GM12878 (cell line): Measurements from ENCODE around the gene ASF1B. TPM values are rescaled to one million over a fixed set of nuclear protein-coding genes. Genes with fewer than 3 reads are reported as not detected.
A peak's percentile ranks its signal among the peaks of the same experiment; 100 is the strongest.

Experiments used
- ASH2L ChIP-seq: fragments of 300-600, 200-600 bp; sonication (generic); IDR thresholded peaks from 2 replicates; pipeline ENCODE4 v1.6.1; 2017; ENCODE audit warnings: low read depth, mild to moderate bottlenecking, borderline replicate concordance
- BHLHE40 ChIP-seq, 2 experiments: fragments of 450-650 bp in 1 of 2; IDR thresholded peaks; 2 replicates each; pipeline ENCODE4 v1.6.1; 2011 to 2017; ENCODE audit warnings: low read depth in 2 of 2, borderline replicate concordance in 1 of 2, improper control_type of control experiment in 1 of 2, low read length in 1 of 2, mild to moderate bottlenecking in 1 of 2
- CBFB ChIP-seq: IDR thresholded peaks from 2 replicates; pipeline ENCODE4 v1.6.1; 2016; ENCODE audit warnings: antibody characterized with exemption, low read depth
- GATAD2B ChIP-seq: fragments of 450-650 bp; conservative IDR thresholded peaks from 2 replicates; pipeline ENCODE4 v1.6.1; 2017; ENCODE audit warnings: low read depth, mild to moderate bottlenecking, moderate library complexity
- JUNB ChIP-seq: IDR thresholded peaks from 2 replicates; pipeline ENCODE4 v1.6.1; 2016; ENCODE audit warnings: antibody characterized with exemption, mild to moderate bottlenecking
- NFYA ChIP-seq: IDR thresholded peaks from 2 replicates; pipeline ENCODE4 v1.6.1; 2011; ENCODE audit warnings: low read depth, mild to moderate bottlenecking, low read length, improper control_type of control experiment, borderline replicate concordance
- NFYB ChIP-seq: IDR thresholded peaks from 2 replicates; pipeline ENCODE4 v1.6.1; 2011; ENCODE audit warnings: low read depth, mild to moderate bottlenecking, low read length, improper control_type of control experiment, moderate library complexity; ENCODE audit not compliant: insufficient read depth
- RAD51 ChIP-seq: fragments of 450-650 bp; IDR thresholded peaks from 2 replicates; pipeline ENCODE4 v1.6.1; 2016; ENCODE audit warnings: moderate library complexity, mild to moderate bottlenecking, inconsistent platforms
- RUNX3 ChIP-seq: IDR thresholded peaks from 2 replicates; pipeline ENCODE4 v1.6.1; 2012; ENCODE audit warnings: low read length, inconsistent platforms
- SIN3A ChIP-seq: IDR thresholded peaks from 2 replicates; pipeline ENCODE4 v1.6.1; 2012; ENCODE audit warnings: low read depth, low read length, improper control_type of control experiment
- SIX5 ChIP-seq: IDR thresholded peaks from 2 replicates; pipeline ENCODE4 v1.6.1; 2011; ENCODE audit warnings: mild to moderate bottlenecking, low read depth, low read length, moderate library complexity; ENCODE audit not compliant: severe bottlenecking
- SMC3 ChIP-seq: IDR thresholded peaks from 2 replicates; pipeline ENCODE4 v1.6.1; 2011; ENCODE audit warnings: low read length, improper control_type of control experiment, borderline replicate concordance
- TCF7 ChIP-seq: IDR thresholded peaks from 2 replicates; pipeline ENCODE4 v1.6.1; 2014; ENCODE audit warnings: antibody characterized with exemption, borderline replicate concordance
- ZSCAN29 ChIP-seq: fragments of 450-650 bp; IDR thresholded peaks from 2 replicates; pipeline ENCODE4 v1.6.1; 2017; ENCODE audit warnings: mild to moderate bottlenecking, moderate library complexity
- ZZZ3 ChIP-seq: IDR thresholded peaks from 2 replicates; pipeline ENCODE4 v1.6.1; 2011; ENCODE audit warnings: low read depth; ENCODE audit not compliant: control insufficient read depth, insufficient read length
- polyA plus RNA-seq, 11 experiments: library from polyadenylated mRNA; depleted of rRNA in 4 of 11; unstranded in 6 of 11; stranded (reverse) in 5 of 11; fragments of >200 nt; fragmentation: Nextera tagmentation in 4 of 11; fragmentation: Illumina TruSeq in 1 of 11; extraction: Ambion mirVana in 4 of 11; extraction: Trizol in 1 of 11; gene quantifications; 1 replicate in 1 of 11; 2 replicates in 10 of 11; pipeline versions ENCODE4 v1.2.1 to v1.2.3, GENCODE V29; 2011 to 2016; ENCODE audit warnings: inconsistent platforms in 2 of 11, missing spikeins in 2 of 11, low read depth in 1 of 11
- total RNA-seq, 4 experiments: library from RNA; depleted of rRNA in 3 of 4; stranded (reverse); fragments of >200 nt in 3 of 4; fragmentation: Illumina TruSeq in 1 of 4; extraction: Trizol in 1 of 4; gene quantifications; 2 replicates each; pipeline versions ENCODE4 v1.2.1 to v1.2.3, GENCODE V29; 2013 to 2021
- TF ChIP-seq, protein P1 (sequence below): fragments of 450-650 bp; IDR thresholded peaks from 2 replicates; pipeline ENCODE4 v1.6.1; 2016; ENCODE audit warnings: mild to moderate bottlenecking
- TF ChIP-seq, protein P2 (sequence below): fragments of 450-650 bp; IDR thresholded peaks from 2 replicates; pipeline ENCODE4 v1.6.1; 2017; ENCODE audit warnings: mild to moderate bottlenecking, low read depth, inconsistent platforms; ENCODE audit not compliant: poor library complexity, severe bottlenecking
- TF ChIP-seq, protein P3 (sequence below): IDR thresholded peaks from 2 replicates; pipeline ENCODE4 v1.6.1; 2012; ENCODE audit warnings: mild to moderate bottlenecking, low read depth, low read length
- TF ChIP-seq, protein P4 (sequence below): fragments of 150-350 bp; IDR thresholded peaks from 2 replicates; pipeline ENCODE4 v1.6.1; 2014; ENCODE audit warnings: mild to moderate bottlenecking, low read depth, low read length
- TF ChIP-seq, protein P5 (sequence below): fragments of 450-650 bp; IDR thresholded peaks from 2 replicates; pipeline ENCODE4 v1.6.1; 2016; ENCODE audit warnings: mild to moderate bottlenecking

Gene ASF1B
- total and polyA plus RNA-seq, 10 of the 15 experiments (the other 5 are each of a cell fraction or from before 2014, with no cell fraction given), result 10.4 to 217 (median 90.2) TPM

DNA sequence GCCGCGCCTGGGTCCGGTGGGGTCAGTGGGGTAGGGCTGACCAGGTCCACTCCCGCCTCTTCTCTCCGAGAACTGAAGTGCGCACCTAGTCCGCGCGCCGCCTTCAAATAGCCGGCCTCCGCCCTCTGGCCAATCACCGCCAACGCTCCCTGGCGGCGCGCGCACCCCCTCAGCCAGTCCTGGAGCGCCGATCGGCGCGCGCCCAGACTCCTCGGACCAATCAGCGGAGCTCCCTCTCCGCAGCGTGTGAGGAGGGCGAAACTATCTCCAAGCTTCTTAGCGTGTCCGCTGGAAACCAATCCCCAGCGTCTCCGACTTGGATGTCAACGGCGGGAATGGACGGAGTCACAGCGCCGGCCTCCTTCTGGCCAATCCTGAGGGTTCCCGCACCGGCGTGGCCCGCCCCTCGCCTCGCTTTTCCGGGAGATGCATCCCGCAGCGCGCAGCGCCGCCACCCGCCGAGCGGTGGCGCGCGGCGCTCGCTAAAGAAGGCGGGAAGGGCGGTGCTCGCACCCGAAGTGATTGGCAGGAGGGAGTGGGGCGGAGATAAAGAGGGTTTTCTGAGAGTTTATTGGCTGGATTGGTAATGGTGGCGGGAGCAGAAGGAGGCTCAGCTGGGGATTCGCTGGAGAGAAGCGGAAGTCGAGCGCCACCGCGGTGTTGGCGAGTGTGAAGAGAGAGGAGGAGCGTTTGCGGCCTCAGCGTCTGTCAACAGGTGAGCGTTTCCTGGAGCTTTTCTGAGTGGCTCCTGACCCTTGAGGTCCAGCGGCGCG, at the start of gene ASF1B (continued):
- TF ChIP-seq CBFB (no peak), JUNB (no peak), NFYB (peak; percentile 83), RUNX3 (peak; percentile 31), ASH2L (no peak), GATAD2B (peak; percentile 74), ZZZ3 (no peak), BHLHE40 (IDR thresholded peaks at IDR 0.05; ENCODE audit: borderline replicate concordance in 1 of 2, low read depth in 2 of 2, low read length in 1 of 2) (peak; percentile 47 to 60; a peak in 2 of 4 replicates), ZSCAN29 (no peak), SIN3A (peak; percentile 99), TCF7 (no peak), NFYA (peak; percentile 22; the same call in 1 of the 2 replicates), SIX5 (no peak), RAD51 (no peak), SMC3 (peak; percentile 60)
- TF ChIP-seq, protein P1, sequence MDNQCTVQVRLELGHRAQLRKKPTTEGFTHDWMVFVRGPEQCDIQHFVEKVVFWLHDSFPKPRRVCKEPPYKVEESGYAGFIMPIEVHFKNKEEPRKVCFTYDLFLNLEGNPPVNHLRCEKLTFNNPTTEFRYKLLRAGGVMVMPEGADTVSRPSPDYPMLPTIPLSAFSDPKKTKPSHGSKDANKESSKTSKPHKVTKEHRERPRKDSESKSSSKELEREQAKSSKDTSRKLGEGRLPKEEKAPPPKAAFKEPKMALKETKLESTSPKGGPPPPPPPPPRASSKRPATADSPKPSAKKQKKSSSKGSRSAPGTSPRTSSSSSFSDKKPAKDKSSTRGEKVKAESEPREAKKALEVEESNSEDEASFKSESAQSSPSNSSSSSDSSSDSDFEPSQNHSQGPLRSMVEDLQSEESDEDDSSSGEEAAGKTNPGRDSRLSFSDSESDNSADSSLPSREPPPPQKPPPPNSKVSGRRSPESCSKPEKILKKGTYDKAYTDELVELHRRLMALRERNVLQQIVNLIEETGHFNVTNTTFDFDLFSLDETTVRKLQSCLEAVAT, result no peak
- TF ChIP-seq, protein P2, sequence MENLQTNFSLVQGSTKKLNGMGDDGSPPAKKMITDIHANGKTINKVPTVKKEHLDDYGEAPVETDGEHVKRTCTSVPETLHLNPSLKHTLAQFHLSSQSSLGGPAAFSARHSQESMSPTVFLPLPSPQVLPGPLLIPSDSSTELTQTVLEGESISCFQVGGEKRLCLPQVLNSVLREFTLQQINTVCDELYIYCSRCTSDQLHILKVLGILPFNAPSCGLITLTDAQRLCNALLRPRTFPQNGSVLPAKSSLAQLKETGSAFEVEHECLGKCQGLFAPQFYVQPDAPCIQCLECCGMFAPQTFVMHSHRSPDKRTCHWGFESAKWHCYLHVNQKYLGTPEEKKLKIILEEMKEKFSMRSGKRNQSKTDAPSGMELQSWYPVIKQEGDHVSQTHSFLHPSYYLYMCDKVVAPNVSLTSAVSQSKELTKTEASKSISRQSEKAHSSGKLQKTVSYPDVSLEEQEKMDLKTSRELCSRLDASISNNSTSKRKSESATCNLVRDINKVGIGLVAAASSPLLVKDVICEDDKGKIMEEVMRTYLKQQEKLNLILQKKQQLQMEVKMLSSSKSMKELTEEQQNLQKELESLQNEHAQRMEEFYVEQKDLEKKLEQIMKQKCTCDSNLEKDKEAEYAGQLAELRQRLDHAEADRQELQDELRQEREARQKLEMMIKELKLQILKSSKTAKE, result no peak
- TF ChIP-seq, protein P3, sequence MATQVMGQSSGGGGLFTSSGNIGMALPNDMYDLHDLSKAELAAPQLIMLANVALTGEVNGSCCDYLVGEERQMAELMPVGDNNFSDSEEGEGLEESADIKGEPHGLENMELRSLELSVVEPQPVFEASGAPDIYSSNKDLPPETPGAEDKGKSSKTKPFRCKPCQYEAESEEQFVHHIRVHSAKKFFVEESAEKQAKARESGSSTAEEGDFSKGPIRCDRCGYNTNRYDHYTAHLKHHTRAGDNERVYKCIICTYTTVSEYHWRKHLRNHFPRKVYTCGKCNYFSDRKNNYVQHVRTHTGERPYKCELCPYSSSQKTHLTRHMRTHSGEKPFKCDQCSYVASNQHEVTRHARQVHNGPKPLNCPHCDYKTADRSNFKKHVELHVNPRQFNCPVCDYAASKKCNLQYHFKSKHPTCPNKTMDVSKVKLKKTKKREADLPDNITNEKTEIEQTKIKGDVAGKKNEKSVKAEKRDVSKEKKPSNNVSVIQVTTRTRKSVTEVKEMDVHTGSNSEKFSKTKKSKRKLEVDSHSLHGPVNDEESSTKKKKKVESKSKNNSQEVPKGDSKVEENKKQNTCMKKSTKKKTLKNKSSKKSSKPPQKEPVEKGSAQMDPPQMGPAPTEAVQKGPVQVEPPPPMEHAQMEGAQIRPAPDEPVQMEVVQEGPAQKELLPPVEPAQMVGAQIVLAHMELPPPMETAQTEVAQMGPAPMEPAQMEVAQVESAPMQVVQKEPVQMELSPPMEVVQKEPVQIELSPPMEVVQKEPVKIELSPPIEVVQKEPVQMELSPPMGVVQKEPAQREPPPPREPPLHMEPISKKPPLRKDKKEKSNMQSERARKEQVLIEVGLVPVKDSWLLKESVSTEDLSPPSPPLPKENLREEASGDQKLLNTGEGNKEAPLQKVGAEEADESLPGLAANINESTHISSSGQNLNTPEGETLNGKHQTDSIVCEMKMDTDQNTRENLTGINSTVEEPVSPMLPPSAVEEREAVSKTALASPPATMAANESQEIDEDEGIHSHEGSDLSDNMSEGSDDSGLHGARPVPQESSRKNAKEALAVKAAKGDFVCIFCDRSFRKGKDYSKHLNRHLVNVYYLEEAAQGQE, result no peak
- TF ChIP-seq, protein P4, sequence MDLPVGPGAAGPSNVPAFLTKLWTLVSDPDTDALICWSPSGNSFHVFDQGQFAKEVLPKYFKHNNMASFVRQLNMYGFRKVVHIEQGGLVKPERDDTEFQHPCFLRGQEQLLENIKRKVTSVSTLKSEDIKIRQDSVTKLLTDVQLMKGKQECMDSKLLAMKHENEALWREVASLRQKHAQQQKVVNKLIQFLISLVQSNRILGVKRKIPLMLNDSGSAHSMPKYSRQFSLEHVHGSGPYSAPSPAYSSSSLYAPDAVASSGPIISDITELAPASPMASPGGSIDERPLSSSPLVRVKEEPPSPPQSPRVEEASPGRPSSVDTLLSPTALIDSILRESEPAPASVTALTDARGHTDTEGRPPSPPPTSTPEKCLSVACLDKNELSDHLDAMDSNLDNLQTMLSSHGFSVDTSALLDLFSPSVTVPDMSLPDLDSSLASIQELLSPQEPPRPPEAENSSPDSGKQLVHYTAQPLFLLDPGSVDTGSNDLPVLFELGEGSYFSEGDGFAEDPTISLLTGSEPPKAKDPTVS, result no peak
- TF ChIP-seq, protein P5, sequence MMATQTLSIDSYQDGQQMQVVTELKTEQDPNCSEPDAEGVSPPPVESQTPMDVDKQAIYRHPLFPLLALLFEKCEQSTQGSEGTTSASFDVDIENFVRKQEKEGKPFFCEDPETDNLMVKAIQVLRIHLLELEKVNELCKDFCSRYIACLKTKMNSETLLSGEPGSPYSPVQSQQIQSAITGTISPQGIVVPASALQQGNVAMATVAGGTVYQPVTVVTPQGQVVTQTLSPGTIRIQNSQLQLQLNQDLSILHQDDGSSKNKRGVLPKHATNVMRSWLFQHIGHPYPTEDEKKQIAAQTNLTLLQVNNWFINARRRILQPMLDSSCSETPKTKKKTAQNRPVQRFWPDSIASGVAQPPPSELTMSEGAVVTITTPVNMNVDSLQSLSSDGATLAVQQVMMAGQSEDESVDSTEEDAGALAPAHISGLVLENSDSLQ, result peak; percentile 99
